BLaER1 treated with 17β-estradiol and CSF1 and Interleukin-3, amounts not matched to agents 10 nM and 100 nM (cell line): ENCODE measurements around the gene RBM38.

ENCODE experiments used
- H3K27ac ChIP-seq, 11 experiments: shearing (Covaris generic); formaldehyde crosslinking; 2 replicates each; pipeline ENCODE4 v1.8.1; 2022
- H3K27me3 ChIP-seq, 11 experiments: shearing (Covaris generic); formaldehyde crosslinking; 2 replicates each; pipeline ENCODE4 v1.8.1; 2022
- H3K36me3 ChIP-seq, 11 experiments: shearing (Covaris generic); formaldehyde crosslinking; 2 replicates each; pipeline ENCODE4 v1.8.1; 2022
- H3K4me1 ChIP-seq, 10 experiments: shearing (Covaris generic); formaldehyde crosslinking; 2 replicates each; pipeline ENCODE4 v1.8.1; 2022
- H3K4me2 ChIP-seq, 11 experiments: shearing (Covaris generic); formaldehyde crosslinking; 2 replicates each; pipeline ENCODE4 v1.8.1; 2022
- H3K4me3 ChIP-seq, 10 experiments: shearing (Covaris generic); formaldehyde crosslinking; 2 replicates each; pipeline ENCODE4 v1.8.1; 2022
- H3K9ac ChIP-seq, 11 experiments: shearing (Covaris generic); formaldehyde crosslinking; 2 replicates each; pipeline ENCODE4 v1.8.1; 2022
- H3K9me3 ChIP-seq, 11 experiments: shearing (Covaris generic); formaldehyde crosslinking; replicated peaks in 1 of 11; 2 replicates each; pipeline ENCODE4 v1.8.1; 2022
- H4K20me1 ChIP-seq, 11 experiments: shearing (Covaris generic); formaldehyde crosslinking; 2 replicates each; pipeline ENCODE4 v1.8.1; 2022
- Cebpa-rat ChIP-seq, 11 experiments: shearing (Covaris generic); IDR thresholded peaks; 2 replicates each; pipeline ENCODE4 v1.8.1; 2022

The RBM38 gene

DNA sequence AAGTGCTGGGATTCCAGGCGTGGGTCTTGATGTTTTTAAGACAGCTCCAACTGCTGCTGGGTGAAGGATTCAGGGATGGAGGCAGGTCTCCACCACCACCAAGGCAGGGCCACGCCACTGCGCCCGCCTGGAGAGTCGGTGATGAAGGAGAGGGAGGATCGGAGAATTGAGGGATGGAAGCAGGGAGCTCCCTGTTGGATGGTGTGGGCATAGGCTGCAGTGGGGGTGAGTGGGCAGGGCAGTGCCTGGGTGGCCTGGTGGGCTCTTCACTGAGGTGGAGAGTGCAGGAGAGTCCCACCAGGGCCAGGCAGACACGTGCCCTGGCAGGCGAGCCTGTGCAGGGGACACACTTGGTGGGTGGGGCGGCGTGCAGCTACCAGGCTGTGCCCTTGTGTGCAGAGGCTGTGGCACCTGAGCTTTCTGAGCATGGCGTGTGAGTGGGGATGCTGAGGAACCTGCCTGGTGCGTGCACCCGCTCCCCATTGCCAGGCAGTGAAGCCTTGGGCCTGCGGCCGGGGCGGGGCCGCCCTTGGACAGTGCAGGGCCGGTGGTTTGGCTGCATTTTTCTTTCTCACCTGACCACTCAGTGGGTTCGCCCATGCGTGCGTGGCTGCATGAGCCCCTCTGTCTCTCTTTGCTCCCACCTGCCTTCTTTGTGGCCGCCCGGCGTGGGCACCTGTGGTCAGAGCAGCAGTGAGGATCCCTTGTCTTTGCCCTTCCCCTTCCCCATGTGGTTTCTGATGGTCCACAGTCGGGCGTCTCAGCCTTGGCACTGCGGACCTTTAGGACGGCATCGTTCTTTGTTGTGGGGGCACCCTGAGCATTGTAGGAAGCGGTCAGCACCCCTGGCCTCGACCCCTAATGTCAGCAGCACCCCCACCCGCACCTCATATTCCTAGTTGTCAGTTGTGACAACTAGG, 11.3 kb downstream of the RBM38 start:
- H3K9me3 ChIP-seq, result no peaks in the 10 kb centered on the region; a peak in 1 of 22 replicates
- H3K27ac ChIP-seq, result peak overlapping the region in 9 of 11 experiments; percentile 72 to 98 (median 96); a peak in 17 of 22 replicates
- H3K4me2 ChIP-seq, result peak overlapping the region; percentile 30 to 100 (median 98); a peak in 21 of 22 replicates
- peaks cover 58 to 100% (median 98%) of the 10 kb centered on the region in 10 experiments for H3K4me1 ChIP-seq
- H3K36me3 ChIP-seq, result peaks cover 74 to 100% (median 99%) of the 10 kb centered on the region in 11 experiments
- no peak for TF ChIP-seq Cebpa-rat (IDR thresholded peaks at IDR 0.05)
- peak overlapping the region; percentile 5 to 100 (median 98); a peak in 18 of 22 replicates for H3K9ac ChIP-seq
- no peaks in the 10 kb centered on the region for H3K27me3 ChIP-seq
- H3K4me3 ChIP-seq, result no peak overlapping the region; a peak in 1 of 20 replicates
- peaks cover 98 to 100% (median 100%) of the 10 kb centered on the region in 11 experiments for H4K20me1 ChIP-seq

DNA sequence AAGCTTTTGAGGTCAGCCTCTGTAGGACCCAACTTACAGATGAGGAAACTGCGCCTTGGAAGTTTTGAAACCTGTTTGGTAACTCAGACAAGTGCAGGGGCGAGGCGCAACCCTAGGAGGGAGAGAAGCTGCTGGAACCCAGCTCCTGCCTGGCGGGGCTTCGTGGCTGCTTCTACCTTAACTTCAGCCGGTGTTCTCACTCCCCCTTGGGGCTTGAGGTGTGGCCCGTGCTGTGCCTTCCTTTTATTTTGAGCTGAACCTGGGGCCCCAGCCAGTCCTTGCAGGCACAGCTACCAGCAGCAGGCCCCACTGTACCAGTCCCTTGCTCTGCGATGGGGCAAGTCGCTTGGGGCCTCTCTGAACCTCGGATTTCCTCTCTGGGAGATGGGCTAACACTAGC, 12.0 kb downstream of the RBM38 start:
- H3K4me2 ChIP-seq, result peak overlapping the region; percentile 30 to 100 (median 98); a peak in 19 of 22 replicates
- peak overlapping the region in 9 of 11 experiments; percentile 37 to 100 (median 98); a peak in 14 of 22 replicates for H3K9ac ChIP-seq
- H3K9me3 ChIP-seq, result no peaks in the 10 kb centered on the region; a peak in 1 of 22 replicates
- TF ChIP-seq Cebpa-rat (IDR thresholded peaks at IDR 0.05), result no peak
- peaks cover 98 to 100% (median 100%) of the 10 kb centered on the region in 11 experiments for H4K20me1 ChIP-seq
- no peaks in the 10 kb centered on the region for H3K27me3 ChIP-seq
- H3K4me1 ChIP-seq, result peaks cover 50 to 100% (median 98%) of the 10 kb centered on the region in 10 experiments
- no peak overlapping the region for H3K4me3 ChIP-seq
- peak overlapping the region in 9 of 11 experiments; percentile 42 to 97 (median 93); a peak in 14 of 22 replicates for H3K27ac ChIP-seq
- peaks cover 80 to 100% (median 99%) of the 10 kb centered on the region in 11 experiments for H3K36me3 ChIP-seq

- Histone ChIP-seq H3K4me3 (no peak overlapping the region), H3K9ac (peak overlapping the region; percentile 23 to 99 (median 57); a peak in 12 of 22 replicates), H3K4me1 (peaks cover 42 to 100% (median 98%) of the 10 kb centered on the region in 10 experiments), H3K27me3 (no peaks in the 10 kb centered on the region), H3K27ac (peak overlapping the region in 9 of 11 experiments; percentile 27 to 97 (median 93); a peak in 12 of 22 replicates), H3K9me3 (no peaks in the 10 kb centered on the region; a peak in 1 of 22 replicates), H4K20me1 (peaks cover 98 to 100% (median 100%) of the 10 kb centered on the region in 11 experiments), H3K36me3 (peaks cover 88 to 100% (median 100%) of the 10 kb centered on the region in 11 experiments), H3K4me2 (peak overlapping the region in 8 of 11 experiments; percentile 15 to 100 (median 98); a peak in 14 of 22 replicates)
- no peak for TF ChIP-seq Cebpa-rat (IDR thresholded peaks at IDR 0.05)
Measured at GRCh38 chr20:57404006-57404405, 12.8 kb downstream of the RBM38 start.

- Histone ChIP-seq H3K27me3 (no peaks in the 10 kb centered on the region), H3K9me3 (no peaks in the 10 kb centered on the region; a peak in 1 of 22 replicates), H3K36me3 (peaks cover 93 to 100% (median 100%) of the 10 kb centered on the region in 11 experiments), H3K4me1 (peaks cover 37 to 100% (median 97%) of the 10 kb centered on the region in 10 experiments), H3K4me2 (peak overlapping the region in 8 of 11 experiments; percentile 15 to 100 (median 98); a peak in 14 of 22 replicates), H4K20me1 (peaks cover 98 to 100% (median 100%) of the 10 kb centered on the region in 11 experiments), H3K4me3 (no peak overlapping the region), H3K27ac (peak overlapping the region in 9 of 11 experiments; percentile 27 to 97 (median 93); a peak in 16 of 22 replicates), H3K9ac (peak overlapping the region; percentile 23 to 99 (median 54); a peak in 14 of 22 replicates)
- TF ChIP-seq Cebpa-rat (IDR thresholded peaks at IDR 0.05), result no peak
Measured at GRCh38 chr20:57404419-57405072, 13.3 kb downstream of the RBM38 start.

GRCh38 chr20:57405236-57406016, 14.2 kb downstream of the RBM38 start:
- Histone ChIP-seq H3K9ac (peak overlapping the region in 8 of 11 experiments; percentile 23 to 99 (median 75); a peak in 13 of 22 replicates), H3K27me3 (no peaks in the 10 kb centered on the region), H3K4me2 (peak overlapping the region in 9 of 11 experiments; percentile 2 to 100 (median 97); a peak in 13 of 22 replicates), H3K27ac (peak overlapping the region in 9 of 11 experiments; percentile 27 to 97 (median 93); a peak in 14 of 22 replicates), H3K9me3 (no peaks in the 10 kb centered on the region; a peak in 1 of 22 replicates), H3K4me3 (no peak overlapping the region; a peak in 1 of 20 replicates), H4K20me1 (peaks cover 95 to 100% (median 100%) of the 10 kb centered on the region in 11 experiments), H3K36me3 (peaks cover 96 to 100% (median 100%) of the 10 kb centered on the region in 11 experiments), H3K4me1 (peaks cover 28 to 100% (median 93%) of the 10 kb centered on the region in 10 experiments)
- no peak for TF ChIP-seq Cebpa-rat (IDR thresholded peaks at IDR 0.05)

GRCh38 chr20:57407541-57407956, 16.4 kb downstream of the RBM38 start:
- Histone ChIP-seq H4K20me1 (peaks cover 74 to 94% (median 87%) of the 10 kb centered on the region in 11 experiments), H3K9me3 (no peaks in the 10 kb centered on the region; a peak in 1 of 22 replicates), H3K4me3 (no peak overlapping the region), H3K9ac (peak overlapping the region in 6 of 11 experiments; percentile 19 to 54 (median 42); a peak in 8 of 22 replicates), H3K4me2 (peak overlapping the region in 8 of 11 experiments; percentile 7 to 36 (median 20); a peak in 10 of 22 replicates), H3K27me3 (no peaks in the 10 kb centered on the region), H3K36me3 (peaks cover 75 to 84% (median 81%) of the 10 kb centered on the region in 11 experiments), H3K27ac (peak overlapping the region in 6 of 11 experiments; percentile 16 to 77 (median 50); a peak in 8 of 22 replicates), H3K4me1 (peaks cover 18 to 100% (median 90%) of the 10 kb centered on the region in 10 experiments)
- TF ChIP-seq Cebpa-rat (IDR thresholded peaks at IDR 0.05), result no peak

DNA sequence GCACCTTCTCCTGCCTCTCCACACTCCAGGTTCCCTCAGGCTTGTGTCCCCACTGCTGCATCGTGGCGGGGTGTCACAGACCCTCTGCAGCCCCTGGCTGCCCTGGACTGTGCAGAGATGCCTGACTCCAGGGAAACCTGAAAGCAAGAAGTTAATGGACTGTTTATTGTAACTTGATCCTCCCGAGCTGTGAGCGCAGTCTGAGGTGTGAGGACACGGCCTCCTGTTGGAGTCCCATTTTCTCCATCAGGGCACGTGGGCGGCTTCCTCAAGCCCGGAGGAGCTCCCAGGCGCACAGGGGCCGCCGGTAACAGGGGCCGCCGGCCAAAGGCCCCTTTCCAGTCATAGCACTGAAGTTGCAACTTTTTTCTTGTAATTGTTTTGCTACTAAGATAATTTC, 16.9 kb downstream of the RBM38 start:
- H3K27me3 ChIP-seq, result no peaks in the 10 kb centered on the region
- peaks cover 12 to 99% (median 88%) of the 10 kb centered on the region in 10 experiments for H3K4me1 ChIP-seq
- no peak for TF ChIP-seq Cebpa-rat (IDR thresholded peaks at IDR 0.05)
- H3K9ac ChIP-seq, result peak overlapping the region in 7 of 11 experiments; percentile 19 to 54 (median 40); a peak in 13 of 22 replicates
- H3K4me2 ChIP-seq, result peak overlapping the region in 8 of 11 experiments; percentile 8 to 36 (median 26); a peak in 9 of 22 replicates
- H3K9me3 ChIP-seq, result no peaks in the 10 kb centered on the region; a peak in 1 of 22 replicates
- no peak overlapping the region for H3K4me3 ChIP-seq
- H4K20me1 ChIP-seq, result peaks cover 68 to 88% (median 81%) of the 10 kb centered on the region in 11 experiments
- peak overlapping the region in 8 of 11 experiments; percentile 43 to 77 (median 52); a peak in 13 of 22 replicates for H3K27ac ChIP-seq
- H3K36me3 ChIP-seq, result peaks cover 69 to 79% (median 75%) of the 10 kb centered on the region in 11 experiments
